ENCODE results near the gene NANOS3.

NANOS3 gene

GRCh38 chr19:13870873-13871272, 6.1 kb upstream of the NANOS3 start:
- DNase-seq (ENCODE audit: low read depth in 1 of 2, low spot score in 1 of 2): no peak
- H3K27me3 ChIP-seq (ENCODE audit: insufficient read depth, poor library complexity, severe bottlenecking): peaks cover 8% of the 10 kb centered on the region
- TF ChIP-seq SPI1 (IDR thresholded peaks at IDR 0.05; ENCODE audit: borderline replicate concordance, low read depth): no peak
- no peak for TF ChIP-seq CTCF (IDR thresholded peaks at IDR 0.05; ENCODE audit: insufficient read depth, low read length)
- TF ChIP-seq REST (IDR thresholded peaks at IDR 0.05; ENCODE audit: insufficient replicate concordance, low read depth): no peak
- TF ChIP-seq POLR2AphosphoS5 (IDR thresholded peaks at IDR 0.05; ENCODE audit: low read depth): no peak
- TF ChIP-seq GABPA (IDR thresholded peaks at IDR 0.05; ENCODE audit: low read depth): no peak
- H3K4me3 ChIP-seq (replicated peaks; ENCODE audit: insufficient read depth, low read length): no peak overlapping the region
- no peak overlapping the region for H3K27ac ChIP-seq (replicated peaks)

DNA sequence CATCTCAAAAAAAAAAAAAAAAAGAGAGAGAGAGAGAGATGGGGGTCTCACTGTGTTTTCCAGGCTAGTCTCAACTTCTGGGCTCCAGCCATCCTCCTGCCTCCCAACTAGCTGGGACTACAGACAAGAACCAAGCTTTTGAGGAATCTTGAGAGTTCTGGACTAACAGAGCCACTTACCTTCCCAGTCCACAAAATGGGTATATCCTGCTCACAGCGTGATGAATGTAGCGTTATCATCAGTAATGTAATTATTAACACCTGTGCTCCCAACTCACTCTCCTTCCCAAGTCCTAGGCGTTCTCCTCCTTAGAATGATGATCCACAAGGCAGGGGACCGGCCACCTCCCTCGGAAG, 4.6 kb upstream of the NANOS3 start:
- no peak for DNase-seq (ENCODE audit: low read depth in 1 of 2, low spot score in 1 of 2)
- Histone ChIP-seq H3K27me3 (ENCODE audit: insufficient read depth, poor library complexity, severe bottlenecking) (peaks cover 2% of the 10 kb centered on the region), H3K4me3 (replicated peaks; ENCODE audit: insufficient read depth, low read length) (peak overlapping the region; percentile 31; the same call in 1 of the 2 replicates), H3K27ac (replicated peaks) (no peak overlapping the region)
- TF ChIP-seq SPI1 (IDR thresholded peaks at IDR 0.05; ENCODE audit: borderline replicate concordance, low read depth) (no peak), CTCF (IDR thresholded peaks at IDR 0.05; ENCODE audit: insufficient read depth, low read length) (no peak), REST (IDR thresholded peaks at IDR 0.05; ENCODE audit: insufficient replicate concordance, low read depth) (no peak), POLR2AphosphoS5 (IDR thresholded peaks at IDR 0.05; ENCODE audit: low read depth) (no peak), GABPA (IDR thresholded peaks at IDR 0.05; ENCODE audit: low read depth) (no peak)

DNA sequence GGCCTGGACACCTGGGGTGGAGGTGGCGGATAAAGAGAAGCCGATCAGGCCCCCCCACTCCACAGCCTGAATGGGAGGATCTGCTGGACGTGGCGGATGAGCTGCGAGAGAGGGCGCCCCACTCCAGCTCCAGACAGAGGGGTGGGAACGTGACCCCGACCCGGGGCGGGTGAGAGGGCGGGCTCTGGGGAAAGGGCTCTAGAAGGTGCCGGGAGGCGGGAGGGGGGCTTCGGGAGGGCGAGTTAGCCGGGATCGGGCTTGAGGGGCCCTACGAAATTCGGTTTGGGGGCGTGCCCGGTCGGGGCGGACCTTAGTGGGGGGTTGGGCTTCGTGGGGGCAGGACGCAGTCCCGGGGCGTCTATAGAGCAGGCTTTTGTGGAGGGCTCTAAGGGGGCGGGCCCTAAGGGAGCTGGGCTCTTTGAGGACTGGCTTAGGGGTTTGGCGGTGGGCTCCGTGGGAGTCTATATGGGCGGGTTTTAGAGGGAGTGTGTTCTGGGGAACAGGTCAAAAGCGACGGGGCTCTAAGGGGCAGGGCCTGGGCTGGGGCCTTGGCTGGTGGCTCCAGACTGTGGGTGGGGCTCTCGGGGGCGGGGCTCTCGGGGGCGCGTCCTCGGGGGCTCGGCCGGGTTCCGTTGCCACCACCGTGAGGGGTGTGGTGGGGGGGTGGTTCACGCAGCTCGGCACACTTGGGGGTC, 4.1 kb upstream of the NANOS3 start:
- peak overlapping the region; percentile 31 for H3K4me3 ChIP-seq (replicated peaks; ENCODE audit: insufficient read depth, low read length)
- no peak for TF ChIP-seq SPI1 (IDR thresholded peaks at IDR 0.05; ENCODE audit: borderline replicate concordance, low read depth)
- no peak for TF ChIP-seq REST (IDR thresholded peaks at IDR 0.05; ENCODE audit: insufficient replicate concordance, low read depth)
- no peak for TF ChIP-seq GABPA (IDR thresholded peaks at IDR 0.05; ENCODE audit: low read depth)
- TF ChIP-seq POLR2AphosphoS5 (IDR thresholded peaks at IDR 0.05; ENCODE audit: low read depth): no peak
- TF ChIP-seq CTCF (IDR thresholded peaks at IDR 0.05; ENCODE audit: insufficient read depth, low read length): no peak
- no peak overlapping the region for H3K27ac ChIP-seq (replicated peaks)
- no peaks in the 10 kb centered on the region for H3K27me3 ChIP-seq (ENCODE audit: insufficient read depth, poor library complexity, severe bottlenecking)
- peak in 1 of 2 experiments; percentile 21 for DNase-seq (ENCODE audit: low read depth in 1 of 2, low spot score in 1 of 2)

Measured in HL-60 (cell line).